Omental fat pad (tissue), 4 donors: ENCODE results near the gene MAP6D1. TPM values are rescaled to one million over a fixed set of nuclear protein-coding genes. Genes with fewer than 3 reads are reported as not detected.
A peak's percentile ranks its signal among the peaks of the same experiment; 100 is the strongest.
"Not testable (repeated sequence)": the region's sequence is repeated elsewhere in the genome, so short reads cannot be mapped to it uniquely, and the experiment has no call there.

Experiments
- ATAC-seq: fragments of 150-250 bp; one replicate; pipeline ENCODE4 v1.9.1; 2016; ENCODE audit warnings: mild to moderate bottlenecking, moderate library complexity; ENCODE audit not compliant: low FRiP score
- DNase-seq: peaks from one replicate; pipeline ENCODE4 v3.0.0-alpha.2; 2019; ENCODE audit warnings: low spot score
- total RNA-seq, 4 donors: library from RNA; depleted of rRNA; stranded (reverse); fragments of >200 nt; gene quantifications; one replicate each; pipeline ENCODE4 v1.1.0, GENCODE V29; 2016
- TF ChIP-seq, protein P1 (sequence below), 3 donors: fragments of 450-650 bp; IDR thresholded peaks; one replicate each; pipeline ENCODE4 v1.5.1; 2016 to 2017; ENCODE audit warnings: antibody characterized with exemption in 3 of 3, mild to moderate bottlenecking in 3 of 3, moderate library complexity in 2 of 3

Gene MAP6D1
- total RNA-seq, 4 donors from 2014 or later = 1.8 to 2.8 (median 2.4) TPM; not detected in 1

GRCh38 chr3:183777016-183777618 lies 48.3 kb downstream of the MAP6D1 start:
- TF ChIP-seq, protein P1, sequence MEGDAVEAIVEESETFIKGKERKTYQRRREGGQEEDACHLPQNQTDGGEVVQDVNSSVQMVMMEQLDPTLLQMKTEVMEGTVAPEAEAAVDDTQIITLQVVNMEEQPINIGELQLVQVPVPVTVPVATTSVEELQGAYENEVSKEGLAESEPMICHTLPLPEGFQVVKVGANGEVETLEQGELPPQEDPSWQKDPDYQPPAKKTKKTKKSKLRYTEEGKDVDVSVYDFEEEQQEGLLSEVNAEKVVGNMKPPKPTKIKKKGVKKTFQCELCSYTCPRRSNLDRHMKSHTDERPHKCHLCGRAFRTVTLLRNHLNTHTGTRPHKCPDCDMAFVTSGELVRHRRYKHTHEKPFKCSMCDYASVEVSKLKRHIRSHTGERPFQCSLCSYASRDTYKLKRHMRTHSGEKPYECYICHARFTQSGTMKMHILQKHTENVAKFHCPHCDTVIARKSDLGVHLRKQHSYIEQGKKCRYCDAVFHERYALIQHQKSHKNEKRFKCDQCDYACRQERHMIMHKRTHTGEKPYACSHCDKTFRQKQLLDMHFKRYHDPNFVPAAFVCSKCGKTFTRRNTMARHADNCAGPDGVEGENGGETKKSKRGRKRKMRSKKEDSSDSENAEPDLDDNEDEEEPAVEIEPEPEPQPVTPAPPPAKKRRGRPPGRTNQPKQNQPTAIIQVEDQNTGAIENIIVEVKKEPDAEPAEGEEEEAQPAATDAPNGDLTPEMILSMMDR (IDR thresholded peaks at IDR 0.05) = no peak
- ATAC-seq = no peak
- DNase-seq = no peak

GRCh38 chr3:183776451-183776850 lies 48.9 kb downstream of the MAP6D1 start:
- not testable (repeated sequence) for DNase-seq, ATAC-seq

GRCh38 chr3:183775781-183776180 lies 49.6 kb downstream of the MAP6D1 start:
- ATAC-seq = no peak
- DNase-seq = no peak
- TF ChIP-seq, protein P1 (IDR thresholded peaks at IDR 0.05) = no peak

DNA sequence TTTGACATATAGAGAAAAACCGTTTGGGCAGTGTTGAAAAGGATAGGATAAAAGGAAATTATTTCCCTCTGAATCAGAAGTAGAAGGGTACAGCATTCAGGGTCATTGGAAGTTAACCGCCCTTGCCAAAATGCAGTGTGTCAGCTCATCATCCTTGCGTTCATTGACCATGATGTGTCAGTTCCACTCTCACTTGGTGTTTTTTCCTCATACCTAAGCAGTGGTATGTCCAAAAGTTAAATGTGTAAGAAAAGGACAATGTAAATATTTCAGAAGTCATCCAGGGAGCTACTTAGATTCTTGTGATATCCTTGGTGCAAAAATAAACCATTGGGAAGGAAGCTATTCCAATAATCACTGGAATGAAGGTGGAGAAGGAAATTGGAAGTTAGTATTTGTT lies 50.7 kb downstream of the MAP6D1 start:
- ATAC-seq (no peak), DNase-seq (no peak)
- TF ChIP-seq, protein P1 (IDR thresholded peaks at IDR 0.05) = no peak

- DNase-seq (no peak), ATAC-seq (no peak)
- TF ChIP-seq, protein P1 (IDR thresholded peaks at IDR 0.05) = no peak
These were observed 55.9 kb downstream of the MAP6D1 start for GRCh38 chr3:183769453-183769852.

GRCh38 chr3:183768114-183768513 lies 57.3 kb downstream of the MAP6D1 start:
- TF ChIP-seq, protein P1 (IDR thresholded peaks at IDR 0.05) = no peak
- no peak for DNase-seq
- no peak for ATAC-seq

DNA sequence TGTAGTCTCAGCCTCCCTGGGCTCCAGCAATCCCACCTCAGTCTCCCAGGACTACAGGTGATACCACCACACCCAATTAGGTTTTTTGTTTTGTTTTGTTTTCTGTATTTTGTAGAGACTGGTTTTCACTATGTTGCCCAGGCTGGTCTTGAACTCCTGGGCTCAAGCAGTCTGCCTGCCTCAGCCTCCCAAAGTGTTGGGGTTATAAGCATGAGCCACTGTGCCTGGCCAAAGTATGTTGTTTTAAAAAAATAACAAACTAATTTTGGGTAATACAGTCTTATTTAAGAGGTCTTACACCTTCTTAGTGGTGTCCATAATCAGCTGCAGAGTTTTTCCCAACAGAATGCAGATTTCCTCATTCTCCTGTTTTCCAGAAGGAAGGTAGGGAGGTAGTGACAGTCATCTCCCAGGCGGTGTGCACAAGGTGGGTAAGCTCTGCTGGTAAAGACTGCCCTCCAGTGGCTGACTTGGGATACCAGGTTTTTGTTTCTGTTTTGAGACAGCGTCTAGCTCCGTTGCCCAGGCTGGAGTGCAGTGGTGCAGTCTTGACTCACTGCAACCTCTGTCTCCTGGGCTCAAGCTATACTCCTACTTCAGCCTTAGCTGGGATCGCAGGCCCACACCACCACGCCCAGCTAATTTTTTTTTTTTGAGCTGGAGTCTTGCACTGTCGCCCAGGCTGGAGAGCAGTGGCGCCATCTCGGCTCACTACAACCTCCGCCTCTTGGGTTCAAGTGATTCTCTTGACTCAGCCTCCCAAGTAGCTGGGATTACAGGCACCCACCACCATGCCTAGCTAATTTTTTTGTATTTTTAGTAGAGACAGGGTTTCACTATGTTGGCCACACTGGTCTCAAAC lies 58.4 kb downstream of the MAP6D1 start:
- ATAC-seq = peak; percentile 81
- TF ChIP-seq, protein P1 (IDR thresholded peaks at IDR 0.05) = peak in 1 of 3 donors; percentile 9
- DNase-seq = peak; percentile 44
